ENCODE data around the gene CDK6.

Gene CDK6

GRCh38 chr7:92671505-92672169 is 164.7 kb downstream of the CDK6 start:
- DNase-seq, result no peak

DNA sequence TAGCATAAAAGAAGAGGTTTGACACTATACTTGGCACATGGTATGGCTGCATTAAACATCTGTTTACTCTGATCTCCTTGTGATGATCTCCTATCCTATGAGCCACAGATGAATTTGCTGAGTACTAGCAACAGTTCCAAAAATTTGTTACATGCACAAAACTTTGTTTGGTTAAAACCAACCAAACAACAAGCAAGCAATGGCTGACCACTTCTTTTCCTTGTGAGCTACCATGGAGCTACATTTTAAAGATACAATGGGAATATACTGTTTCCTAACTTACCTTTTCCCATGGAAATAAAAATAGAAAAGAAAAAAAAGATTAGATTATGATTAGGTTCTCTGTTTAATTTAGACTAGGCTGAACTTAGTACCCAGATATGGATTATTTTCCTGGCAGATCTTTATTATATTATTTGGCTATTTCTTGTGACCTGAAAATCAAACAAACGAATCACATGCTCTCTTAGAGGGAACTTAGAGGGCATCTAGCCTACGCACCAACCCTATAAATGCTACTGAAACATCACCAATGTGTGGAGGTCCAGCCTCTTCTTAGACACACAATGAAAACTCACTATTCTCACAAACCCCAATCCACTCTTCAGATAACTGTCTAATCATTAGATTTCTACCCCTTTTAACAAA is 166.0 kb downstream of the CDK6 start:
- no peak for DNase-seq

DNA sequence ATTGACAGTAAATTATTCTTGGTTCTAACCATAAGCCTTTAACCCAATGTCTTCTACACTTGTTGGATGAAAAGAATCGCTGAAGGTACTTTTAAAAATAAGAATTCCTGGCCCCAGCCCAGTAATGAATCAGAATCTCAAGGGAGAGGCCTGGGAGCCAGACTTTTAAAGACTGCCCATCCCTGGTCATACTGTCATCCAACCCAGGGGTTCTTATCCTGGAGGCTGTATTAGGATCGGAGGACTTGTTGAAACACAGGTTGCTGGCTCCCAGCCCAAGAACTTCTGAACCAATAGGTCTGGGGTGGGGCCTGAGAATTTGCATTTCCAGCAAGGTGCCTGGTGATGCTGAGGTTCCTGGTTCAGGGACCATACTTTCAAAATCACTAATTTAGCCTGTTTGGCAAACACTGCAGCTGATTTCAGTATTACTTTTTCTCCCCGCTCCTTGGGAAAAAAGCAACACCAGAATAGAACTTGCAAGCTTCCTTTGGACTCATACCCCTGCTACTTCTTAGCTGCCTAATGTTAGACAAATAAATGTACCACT is 166.7 kb downstream of the CDK6 start:
- DNase-seq, result no peak

- DNase-seq, result no peak
These were observed 167.8 kb downstream of the CDK6 start for GRCh38 chr7:92668564-92668963.

DNA sequence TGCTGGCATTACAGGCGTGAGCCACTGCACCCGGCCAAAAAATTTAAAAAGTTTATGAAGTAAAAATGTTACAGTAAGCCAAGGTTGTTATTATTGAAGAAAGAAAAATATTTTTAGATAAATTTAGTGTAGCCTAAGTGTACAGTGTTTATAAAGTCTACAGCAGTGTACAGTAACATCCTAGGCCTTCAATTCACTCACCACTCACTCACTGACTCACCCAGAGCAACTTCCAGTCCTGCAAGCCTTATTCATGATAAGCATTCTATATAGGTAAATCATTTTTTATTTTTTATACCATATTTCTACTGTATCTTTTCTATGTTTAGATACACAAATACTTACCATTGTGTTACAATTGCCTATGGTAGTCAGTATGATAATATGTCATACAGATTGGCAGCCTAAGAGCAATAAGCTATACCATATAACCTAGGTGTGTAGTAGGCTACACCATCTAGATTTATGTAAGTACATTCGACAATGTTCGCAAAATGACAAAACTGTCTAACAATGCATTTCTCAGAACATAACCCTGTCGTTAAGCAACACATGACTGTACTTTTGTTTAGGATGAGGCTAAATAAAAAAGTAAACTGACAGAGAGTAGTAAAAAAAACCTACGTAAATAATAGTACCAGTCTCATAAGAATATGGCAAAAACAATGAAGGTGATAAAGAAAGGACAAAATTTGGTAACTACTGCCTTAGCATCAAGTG is 168.4 kb downstream of the CDK6 start:
- DNase-seq, result peak in 1 of 2 experiments; percentile 23

DNA sequence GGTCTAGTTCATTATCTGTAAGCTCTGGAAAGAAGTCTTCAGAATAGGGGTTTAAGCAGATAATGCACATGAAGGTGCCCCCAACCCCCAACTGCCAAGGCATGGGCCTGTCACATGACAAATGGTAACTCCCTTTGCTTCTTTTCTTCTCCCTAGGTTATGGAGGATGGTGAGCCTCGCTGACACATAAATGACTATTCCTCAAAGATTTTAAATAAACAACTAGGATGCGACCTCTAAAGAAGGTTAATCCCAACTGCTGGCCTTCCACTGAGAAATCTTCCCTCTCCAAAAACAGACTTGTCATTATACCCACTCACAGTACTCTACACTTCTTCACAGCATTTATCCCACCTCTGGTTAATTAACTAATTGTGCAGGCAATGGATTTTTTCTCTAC is 170.4 kb downstream of the CDK6 start:
- no peak for DNase-seq

- no peak for DNase-seq
These were observed 174.7 kb downstream of the CDK6 start for GRCh38 chr7:92661651-92662050.

GRCh38 chr7:92658671-92659070 is 177.7 kb downstream of the CDK6 start:
- DNase-seq, result no peak

- no peak for DNase-seq
These were observed 179.0 kb downstream of the CDK6 start for GRCh38 chr7:92657391-92657790.

DNA sequence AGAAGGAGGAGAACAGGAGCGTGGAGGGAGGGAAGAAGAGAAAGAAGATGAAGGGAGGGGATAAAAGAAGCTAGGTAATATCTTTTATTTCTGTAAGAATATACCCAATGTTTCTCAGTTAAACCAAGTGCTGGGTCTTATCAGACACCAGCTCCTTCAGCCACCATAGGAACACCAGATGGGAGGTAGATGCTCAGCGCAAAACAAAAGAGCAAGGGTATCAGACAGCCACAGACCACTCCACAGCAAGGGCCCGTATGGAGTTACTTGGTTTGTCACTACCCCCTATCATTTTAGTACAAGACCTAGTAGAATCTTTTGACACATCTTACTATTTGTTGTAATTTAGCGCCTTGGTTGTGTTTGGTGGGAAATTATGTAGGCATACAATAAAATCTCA is 180.3 kb downstream of the CDK6 start:
- DNase-seq, result no peak

- no peak for DNase-seq
These were observed 181.0 kb downstream of the CDK6 start for GRCh38 chr7:92655346-92655884.

GRCh38 chr7:92653136-92653535 is 183.2 kb downstream of the CDK6 start:
- DNase-seq, result no peak

- no peak for DNase-seq
These were observed 183.8 kb downstream of the CDK6 start for GRCh38 chr7:92652536-92652935.

DNA sequence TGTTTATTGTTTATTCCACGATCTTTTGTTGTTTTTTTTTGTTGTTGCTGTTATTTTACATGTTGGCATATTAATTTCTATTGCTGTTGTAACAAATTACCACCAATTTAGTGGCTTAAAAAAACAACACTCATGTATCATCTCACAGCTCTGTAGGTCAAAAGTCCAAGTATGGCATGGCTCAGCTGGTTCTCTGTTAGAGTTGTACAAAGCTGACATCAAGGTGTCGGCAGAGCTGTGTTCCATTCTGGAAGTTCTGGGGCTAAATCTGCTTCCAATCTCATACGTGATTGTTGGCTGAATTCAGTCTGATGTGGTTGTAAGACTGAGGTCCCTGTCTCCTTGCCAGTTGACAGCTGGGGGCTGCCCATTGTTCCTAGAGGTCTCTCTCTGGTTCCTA is 186.0 kb downstream of the CDK6 start:
- no peak for DNase-seq

- DNase-seq, result no peak
These were observed 188.3 kb downstream of the CDK6 start for GRCh38 chr7:92648067-92648466.

- no peak for DNase-seq
These were observed 188.7 kb downstream of the CDK6 start for GRCh38 chr7:92647652-92648051.

GRCh38 chr7:92647011-92647625 is 189.3 kb downstream of the CDK6 start:
- DNase-seq, result no peak

GRCh38 chr7:92645114-92646061 is 191.0 kb downstream of the CDK6 start:
- DNase-seq, result no peak

GRCh38 chr7:92644406-92645113 is 191.8 kb downstream of the CDK6 start:
- DNase-seq, result no peak

- DNase-seq, result no peak
These were observed 192.6 kb downstream of the CDK6 start for GRCh38 chr7:92643821-92644220.

GRCh38 chr7:92641921-92642511 is 194.4 kb downstream of the CDK6 start:
- peak; percentile 39 to 59 for DNase-seq
